GM10266 (cell line): ENCODE data around the gene NOD2.

ENCODE experiments used
- DNase-seq: peaks from one replicate; pipeline ENCODE4 v3.0.0; 2012; ENCODE audit errors: extremely low spot score
- TF ChIP-seq, protein P1 (sequence below): IDR thresholded peaks from 2 replicates; pipeline ENCODE4 v1.5.1; 2012; ENCODE audit warnings: mild to moderate bottlenecking, low read depth; ENCODE audit not compliant: control insufficient read depth, insufficient read depth; ENCODE audit errors: missing control alignments

NOD2 gene

DNA sequence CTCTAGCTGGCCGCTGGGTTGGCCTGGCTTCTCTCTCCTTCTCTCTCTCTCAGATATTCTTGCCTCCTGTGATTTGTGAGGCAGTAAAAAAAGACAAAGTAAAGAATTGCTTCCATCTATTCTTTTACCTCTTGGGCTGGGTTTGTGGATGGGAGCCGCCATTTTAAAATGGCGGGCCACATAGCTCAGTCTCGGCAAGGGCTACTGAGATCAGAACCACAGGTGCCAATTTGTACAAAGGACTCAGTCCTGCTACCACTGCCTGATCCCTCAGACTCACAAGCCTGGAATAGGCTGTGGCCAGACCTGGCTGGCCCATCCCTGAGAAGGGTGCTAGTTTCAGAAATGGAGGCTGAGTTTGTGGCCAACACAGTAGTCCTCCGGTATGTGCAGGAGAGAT, 24.1 kb downstream of the NOD2 start:
- TF ChIP-seq, protein P1, sequence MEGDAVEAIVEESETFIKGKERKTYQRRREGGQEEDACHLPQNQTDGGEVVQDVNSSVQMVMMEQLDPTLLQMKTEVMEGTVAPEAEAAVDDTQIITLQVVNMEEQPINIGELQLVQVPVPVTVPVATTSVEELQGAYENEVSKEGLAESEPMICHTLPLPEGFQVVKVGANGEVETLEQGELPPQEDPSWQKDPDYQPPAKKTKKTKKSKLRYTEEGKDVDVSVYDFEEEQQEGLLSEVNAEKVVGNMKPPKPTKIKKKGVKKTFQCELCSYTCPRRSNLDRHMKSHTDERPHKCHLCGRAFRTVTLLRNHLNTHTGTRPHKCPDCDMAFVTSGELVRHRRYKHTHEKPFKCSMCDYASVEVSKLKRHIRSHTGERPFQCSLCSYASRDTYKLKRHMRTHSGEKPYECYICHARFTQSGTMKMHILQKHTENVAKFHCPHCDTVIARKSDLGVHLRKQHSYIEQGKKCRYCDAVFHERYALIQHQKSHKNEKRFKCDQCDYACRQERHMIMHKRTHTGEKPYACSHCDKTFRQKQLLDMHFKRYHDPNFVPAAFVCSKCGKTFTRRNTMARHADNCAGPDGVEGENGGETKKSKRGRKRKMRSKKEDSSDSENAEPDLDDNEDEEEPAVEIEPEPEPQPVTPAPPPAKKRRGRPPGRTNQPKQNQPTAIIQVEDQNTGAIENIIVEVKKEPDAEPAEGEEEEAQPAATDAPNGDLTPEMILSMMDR: no peak
- no peak for DNase-seq

DNA sequence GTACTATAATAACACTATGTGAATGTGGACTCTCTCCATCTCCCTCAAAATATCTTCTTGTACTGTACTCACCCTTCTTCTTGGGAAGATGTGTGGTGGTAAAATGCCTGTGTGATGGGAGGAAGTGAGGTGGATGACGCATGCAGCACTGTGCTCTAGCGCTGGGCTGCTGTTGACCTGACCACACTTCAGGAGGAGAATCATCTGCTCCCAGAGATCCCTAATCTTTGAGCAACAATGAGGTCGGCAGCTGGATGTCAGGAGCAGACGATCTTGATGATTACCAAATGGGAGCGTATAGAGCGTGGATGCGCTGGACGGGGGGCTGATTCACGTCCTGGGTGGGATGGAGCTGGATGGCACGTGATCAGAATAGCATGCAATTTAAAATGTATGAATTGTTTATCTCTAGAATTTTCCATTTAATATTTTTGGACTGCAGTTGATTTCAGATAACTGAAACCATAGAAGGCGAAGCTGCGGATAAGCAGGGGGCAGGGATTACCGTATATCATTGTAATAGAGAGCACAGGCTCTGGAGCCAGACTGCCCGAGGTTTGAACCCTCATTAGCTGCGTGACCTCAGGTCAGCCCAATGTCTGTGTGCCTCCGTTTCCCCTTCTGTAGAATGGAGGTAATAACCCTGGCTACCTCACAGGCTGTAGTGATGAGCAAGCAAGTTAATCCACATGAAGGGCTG, 24.8 kb downstream of the NOD2 start:
- DNase-seq: no peak
- TF ChIP-seq, protein P1: no peak

DNA sequence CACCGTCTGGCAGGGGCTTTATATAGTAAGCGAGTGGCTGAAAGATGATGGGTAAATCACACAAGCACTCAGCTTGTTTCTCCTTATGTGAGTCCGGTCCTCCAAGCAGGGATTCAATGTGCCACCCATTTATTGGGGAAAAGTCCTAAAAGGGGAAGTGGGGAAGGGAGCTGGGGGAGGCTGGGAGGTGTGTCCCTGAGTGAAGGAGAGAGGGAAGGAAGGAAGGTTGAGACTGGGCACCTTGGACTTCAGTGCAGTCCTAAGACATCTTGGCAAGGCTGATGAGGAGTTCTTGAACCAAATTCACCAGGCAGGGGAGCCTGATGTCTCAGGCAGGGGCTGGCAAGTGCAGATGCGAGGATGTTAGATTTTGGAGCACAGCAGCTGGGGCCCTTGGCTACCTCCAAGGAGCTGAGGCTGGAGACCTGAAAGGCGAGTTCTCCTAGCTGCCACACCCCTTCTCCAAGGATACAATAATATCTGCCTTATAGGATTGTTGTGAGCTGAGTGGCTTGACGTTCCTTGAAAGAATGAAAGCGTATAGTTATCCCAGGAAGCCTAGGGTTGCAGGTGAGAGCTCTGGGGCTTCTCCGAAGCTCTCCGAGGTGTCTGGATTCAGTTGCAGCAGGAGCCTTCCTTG, 25.5 kb downstream of the NOD2 start:
- TF ChIP-seq, protein P1: no peak
- DNase-seq: no peak

DNA sequence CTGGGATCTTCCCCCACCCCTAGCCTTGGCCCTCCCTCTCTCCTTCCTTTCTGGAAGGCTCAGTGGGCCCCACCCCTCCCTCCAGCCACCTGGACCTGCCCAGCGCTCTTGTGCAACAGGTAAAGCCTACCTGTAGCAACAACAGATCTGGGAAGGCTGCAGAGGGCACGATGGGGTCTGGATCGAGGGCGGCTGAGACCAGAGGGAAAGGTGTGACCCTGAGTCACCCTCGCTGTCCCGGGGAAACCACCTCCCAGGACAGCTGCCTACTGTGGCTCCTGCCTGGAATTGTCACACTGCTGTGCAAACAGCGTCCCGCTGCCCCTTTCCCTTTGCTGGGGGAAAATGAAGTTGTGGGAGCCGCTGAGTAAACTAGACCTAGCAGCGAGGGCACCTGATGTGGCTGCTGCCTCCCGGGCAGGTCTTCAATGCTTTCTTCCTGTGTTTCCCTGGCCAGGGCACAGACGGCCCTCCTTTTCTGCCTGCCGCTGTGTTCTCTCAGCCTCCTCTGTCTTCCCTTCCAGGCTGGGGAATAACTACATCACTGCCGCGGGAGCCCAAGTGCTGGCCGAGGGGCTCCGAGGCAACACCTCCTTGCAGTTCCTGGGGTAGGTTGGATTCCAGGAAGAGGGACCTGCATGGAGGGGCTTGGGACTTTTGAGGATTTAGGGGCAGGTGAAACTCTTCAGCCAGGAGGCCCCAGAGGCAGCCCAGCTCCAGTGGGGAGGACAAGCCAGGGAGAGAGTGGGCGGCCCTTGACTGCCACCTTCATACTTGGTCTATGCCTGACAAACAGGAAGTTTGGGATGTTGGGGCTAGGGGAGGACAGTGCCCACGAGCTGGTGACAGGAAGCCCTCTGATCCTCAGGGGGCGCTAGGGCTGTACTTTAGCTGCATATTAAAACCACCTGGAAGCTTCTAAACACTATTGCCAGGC, 26.3 kb downstream of the NOD2 start:
- DNase-seq: no peak
- TF ChIP-seq, protein P1: no peak

DNA sequence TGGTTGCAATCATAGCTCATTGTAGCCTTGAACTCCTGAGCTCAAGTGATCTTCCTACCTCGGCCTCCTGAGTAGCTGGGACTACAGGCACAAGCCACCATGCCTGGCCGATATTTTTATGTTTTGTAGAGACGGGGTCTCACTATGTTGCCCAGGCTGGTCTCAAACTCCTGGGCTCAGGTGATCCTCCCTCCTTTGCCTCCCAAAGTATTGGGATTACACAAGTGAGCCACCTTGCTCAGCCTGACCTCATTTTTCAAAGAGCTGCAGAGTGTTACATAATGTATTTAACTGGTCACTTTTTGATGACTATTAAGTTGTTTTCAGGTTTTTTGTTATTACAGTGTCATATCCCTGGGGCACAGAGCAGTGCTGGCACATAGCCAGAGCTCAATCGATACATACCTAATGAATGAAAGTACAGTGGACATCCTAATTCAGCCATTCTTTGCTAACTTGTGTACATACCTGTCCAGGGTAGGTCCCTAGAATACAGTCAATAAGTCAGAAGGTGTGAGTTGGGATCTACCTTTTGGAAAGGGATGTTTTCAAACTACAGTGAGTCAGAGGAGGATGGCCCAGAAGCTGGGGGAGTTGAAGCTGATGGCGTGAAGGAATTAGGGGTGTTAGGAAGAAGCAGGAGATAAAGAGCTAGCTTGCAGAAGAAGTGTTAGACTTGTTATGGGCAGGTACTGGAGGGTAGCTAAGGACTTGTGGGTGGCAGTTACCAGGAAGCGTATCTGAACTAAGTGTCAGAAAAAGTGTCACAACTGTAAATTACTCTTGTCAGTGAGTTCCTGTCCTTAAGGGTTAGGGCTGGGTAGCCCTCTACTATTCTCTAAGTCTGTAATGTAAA, 28.4 kb downstream of the NOD2 start:
- TF ChIP-seq, protein P1: no peak
- no peak for DNase-seq

DNA sequence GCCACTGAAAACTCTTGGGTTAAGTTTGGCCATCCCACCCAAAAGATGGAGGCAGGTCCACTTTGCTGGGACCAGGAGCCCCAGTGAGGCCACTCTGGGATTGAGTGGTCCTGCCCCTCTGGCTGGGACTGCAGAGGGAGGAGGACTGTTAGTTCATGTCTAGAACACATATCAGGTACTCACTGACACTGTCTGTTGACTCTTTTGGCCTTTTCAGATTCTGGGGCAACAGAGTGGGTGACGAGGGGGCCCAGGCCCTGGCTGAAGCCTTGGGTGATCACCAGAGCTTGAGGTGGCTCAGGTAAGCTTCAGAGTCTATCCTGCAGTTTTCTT, 29.0 kb downstream of the NOD2 start:
- TF ChIP-seq, protein P1: no peak
- no peak for DNase-seq
